GM19239 (cell line): Measurements from ENCODE around the gene BARX2.

Experiments
- DNase-seq: peaks from one replicate; pipeline ENCODE4 v3.0.0; 2011; ENCODE audit warnings: low spot score; ENCODE audit not compliant: insufficient read length
- FAIRE-seq: peaks from 2 replicates; lab custom pipeline; 2011; peaks lifted over from hg19 to GRCh38; lab: Jason Lieb, UNC

BARX2 gene

DNA sequence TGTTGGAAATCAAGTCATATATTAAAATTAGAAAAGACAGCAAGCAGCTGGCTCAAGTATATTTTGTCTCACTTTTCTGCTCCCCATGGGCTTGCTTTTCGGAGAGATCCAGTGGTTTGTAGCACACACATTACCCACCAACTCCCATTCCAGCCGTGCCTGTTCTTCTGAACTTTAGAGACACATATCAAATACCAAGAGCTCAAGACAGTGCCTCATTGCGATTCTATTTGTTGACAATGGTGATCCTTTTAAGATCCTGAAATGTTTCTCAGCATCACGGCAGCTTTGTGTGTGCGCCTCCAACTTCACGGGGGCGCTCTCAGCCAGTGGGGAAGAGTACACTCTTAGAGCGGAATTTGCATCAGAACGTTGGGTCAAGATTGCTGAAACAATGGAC, 52.9 kb downstream of the BARX2 start:
- FAIRE-seq (no peak), DNase-seq (no peak)

DNA sequence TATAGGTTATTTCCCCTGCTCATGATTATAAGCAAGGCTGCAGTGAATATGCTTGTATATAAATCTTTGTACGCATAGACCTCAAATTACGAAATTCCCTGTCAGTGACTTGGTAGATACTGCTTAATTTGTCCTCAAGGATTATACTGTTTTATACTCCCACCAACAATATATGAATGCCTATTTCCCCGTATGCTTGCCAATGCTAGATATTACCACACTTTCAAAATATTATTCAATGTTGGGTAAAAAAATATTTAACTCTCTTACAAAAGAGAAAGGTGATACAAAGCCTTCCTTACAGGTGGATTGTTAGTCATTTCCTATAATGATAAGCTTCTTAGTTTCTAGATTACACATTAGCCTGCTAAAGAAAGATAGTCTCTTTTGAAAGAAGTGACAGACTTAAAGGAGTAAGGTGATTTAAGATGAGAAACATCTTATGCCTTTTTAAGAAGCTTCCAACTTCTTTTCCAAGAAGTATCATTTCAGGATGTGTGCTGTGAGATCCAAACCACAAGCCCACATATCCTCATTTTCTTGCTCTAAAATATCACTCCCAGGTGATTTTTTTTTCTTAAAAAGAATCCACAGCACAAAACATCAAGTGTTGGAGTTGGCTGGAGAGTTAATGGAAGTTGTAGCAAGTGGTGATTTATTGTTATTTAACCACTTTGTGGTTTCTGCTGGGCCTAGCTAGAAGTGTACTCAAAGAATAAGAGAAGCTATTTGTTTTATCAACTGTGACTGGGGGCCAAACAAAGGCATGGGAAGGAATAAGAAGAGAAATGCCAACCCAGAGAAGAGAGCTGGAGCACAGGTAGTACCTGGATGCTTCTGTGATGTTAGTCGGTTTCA, 59.2 kb downstream of the BARX2 start:
- FAIRE-seq, result no peak
- no peak for DNase-seq

DNA sequence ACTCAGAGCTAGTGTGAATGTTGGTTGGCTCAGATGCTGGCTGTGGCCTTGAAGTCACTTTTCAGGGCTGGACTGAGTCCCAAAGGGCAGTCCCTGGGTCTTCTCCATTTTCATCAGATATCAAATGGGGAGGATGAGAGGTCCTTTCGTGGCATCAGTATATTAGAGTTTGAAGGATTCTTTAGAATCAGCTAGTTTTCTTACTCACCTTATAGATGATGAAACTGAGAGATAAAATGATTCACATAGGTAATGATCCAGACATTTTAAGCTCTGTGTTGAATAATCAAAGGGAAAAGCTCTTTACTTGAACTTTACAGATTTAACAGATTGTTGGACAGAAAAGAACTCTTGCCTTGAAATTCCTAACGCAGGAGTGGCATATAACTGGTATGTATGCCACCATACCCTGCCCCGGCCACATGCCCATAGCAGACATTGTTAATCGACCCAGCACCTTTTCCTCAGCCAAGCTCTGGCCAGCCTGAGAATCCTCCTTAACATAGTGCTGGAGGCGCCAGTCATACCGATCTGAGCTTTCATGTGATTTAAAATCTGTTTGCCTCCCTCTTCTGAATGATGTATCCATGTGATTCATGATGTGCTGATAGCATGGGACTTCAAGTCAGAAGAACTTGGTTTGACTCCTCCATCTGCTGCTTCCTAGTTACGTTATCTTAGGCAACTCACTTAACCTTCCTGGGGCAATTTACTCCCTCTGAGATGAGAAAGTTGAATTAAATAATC, 60.0 kb downstream of the BARX2 start:
- FAIRE-seq, result no peak
- no peak for DNase-seq

DNA sequence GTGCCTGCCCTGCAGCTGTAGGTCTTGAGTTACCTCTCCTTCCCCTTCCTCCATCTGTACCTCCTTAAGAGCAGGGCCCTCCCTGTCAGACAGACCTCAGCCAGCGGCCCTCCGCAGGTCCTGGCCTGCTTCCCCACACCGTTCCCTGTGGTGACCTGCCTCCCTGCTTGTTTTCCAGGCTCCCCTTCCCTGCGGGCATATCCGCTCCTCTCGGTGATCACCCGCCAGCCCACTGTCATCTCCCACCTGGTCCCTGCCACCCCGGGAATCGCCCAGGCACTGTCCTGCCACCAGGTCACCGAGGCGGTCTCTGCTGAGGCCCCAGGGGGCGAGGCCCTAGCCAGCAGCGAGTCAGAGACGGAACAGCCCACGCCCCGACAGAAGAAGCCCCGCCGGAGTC, 60.9 kb downstream of the BARX2 start:
- FAIRE-seq (no peak), DNase-seq (no peak)

DNA sequence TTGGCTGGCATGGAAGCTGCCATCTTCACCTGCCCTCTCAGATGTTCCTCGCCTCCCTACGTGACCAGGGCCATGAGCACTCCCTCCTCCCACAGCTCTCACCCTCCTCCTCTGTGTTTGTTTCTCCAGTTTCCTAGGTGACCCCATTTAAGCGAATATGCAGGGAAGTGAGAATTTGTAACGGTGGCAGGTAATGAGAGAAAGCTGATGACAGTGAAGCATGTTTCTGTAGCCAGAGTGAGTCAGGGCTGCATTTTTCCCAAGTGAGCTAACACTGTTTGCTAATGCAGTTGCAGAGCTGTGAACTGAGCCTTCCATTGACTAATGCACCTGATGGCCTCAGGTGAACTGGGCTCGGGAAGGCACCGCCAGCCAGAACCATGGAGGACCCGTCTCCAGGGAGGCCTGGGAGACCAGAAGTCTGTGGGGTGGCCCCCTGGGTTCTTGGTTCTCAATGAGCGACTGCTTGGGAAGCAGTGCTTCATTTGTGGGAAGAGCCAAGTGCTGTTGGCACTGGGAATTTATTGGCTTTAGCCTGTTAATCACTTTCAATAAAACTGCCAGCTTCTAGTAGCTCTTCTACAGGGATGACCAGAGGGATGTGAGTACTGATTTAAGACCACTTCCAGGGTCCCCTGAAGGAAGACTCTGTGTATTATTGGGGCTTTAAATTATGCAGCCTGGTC, 64.5 kb downstream of the BARX2 start:
- DNase-seq, result no peak
- FAIRE-seq, result no peak

DNA sequence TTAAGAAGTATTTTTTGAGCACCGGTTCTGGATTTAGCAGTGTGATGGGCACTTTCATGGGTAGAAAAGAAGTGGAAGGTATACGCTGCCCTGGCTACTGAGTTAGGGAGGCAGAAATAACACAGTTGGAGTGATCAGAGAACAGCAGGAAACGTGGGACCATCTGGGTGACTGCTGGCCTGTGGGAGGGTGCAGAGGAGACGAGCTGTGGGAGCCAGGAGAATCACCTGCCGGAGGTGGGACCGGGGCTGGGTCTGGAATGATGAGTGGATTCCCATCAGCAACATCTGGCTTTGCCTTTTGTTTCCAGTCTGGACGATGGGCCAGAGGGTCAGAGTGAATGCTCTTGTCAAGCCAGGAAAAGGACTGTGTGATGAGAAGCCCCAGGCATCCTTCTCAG, 66.5 kb downstream of the BARX2 start:
- FAIRE-seq (no peak), DNase-seq (no peak)

DNA sequence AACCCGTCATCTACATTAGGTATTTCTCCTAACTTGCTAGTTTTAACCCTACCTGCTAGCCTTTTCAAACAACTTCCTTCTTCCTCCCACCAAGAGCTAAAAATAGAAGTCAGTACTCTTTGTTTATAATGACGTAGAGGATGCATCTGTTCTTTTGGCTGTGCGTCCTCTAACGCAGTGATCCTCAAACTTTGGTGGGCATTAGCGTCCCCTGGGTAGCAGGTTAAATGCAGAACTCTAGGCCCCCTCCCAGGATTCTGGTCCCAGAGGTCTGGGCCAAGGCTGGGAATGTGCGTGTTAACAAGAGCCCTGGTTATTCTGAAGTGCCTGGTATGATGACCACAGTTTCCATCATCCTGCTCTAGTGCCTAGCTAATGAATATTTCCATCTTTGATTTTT, 67.6 kb downstream of the BARX2 start:
- DNase-seq, result no peak
- no peak for FAIRE-seq

DNA sequence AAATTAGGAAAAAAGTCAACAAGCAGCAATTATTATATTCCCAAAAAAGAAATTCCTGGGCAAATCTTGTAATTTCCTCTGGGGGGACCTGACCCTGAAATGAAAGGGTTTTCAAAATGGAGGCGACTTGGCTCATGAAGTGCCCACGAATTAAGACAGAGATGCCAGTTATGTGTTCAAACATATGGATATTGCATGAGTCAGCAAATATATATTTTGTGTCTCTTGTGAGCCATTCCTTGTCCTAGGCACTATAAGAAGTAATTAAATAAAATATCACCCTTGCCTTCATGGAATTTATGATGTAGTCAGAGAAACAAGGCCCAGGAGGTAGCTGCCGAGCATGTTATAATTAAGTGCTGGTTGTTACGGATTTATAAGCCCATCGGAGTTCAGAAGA, 68.6 kb downstream of the BARX2 start:
- FAIRE-seq (no peak), DNase-seq (no peak)

DNA sequence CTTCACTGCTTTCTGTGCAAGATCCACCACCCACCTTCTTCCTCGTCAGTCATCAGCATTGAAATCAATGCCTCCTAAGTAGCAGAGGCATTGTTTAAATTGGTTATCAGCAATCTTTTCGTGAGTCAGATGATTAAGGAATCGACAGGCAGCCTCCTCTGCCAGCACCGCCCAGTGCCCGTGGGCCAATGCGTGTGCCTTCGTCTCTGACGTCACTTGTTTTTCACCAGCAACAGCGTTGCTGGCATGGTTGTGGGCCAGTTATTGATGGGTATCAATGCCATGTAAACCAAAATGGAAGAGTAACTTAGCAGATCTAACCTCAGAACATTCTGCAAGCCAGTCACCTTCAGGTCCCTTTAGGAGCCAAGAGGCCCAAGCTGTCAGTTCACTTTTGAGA, 69.6 kb downstream of the BARX2 start:
- FAIRE-seq, result no peak
- no peak for DNase-seq

DNA sequence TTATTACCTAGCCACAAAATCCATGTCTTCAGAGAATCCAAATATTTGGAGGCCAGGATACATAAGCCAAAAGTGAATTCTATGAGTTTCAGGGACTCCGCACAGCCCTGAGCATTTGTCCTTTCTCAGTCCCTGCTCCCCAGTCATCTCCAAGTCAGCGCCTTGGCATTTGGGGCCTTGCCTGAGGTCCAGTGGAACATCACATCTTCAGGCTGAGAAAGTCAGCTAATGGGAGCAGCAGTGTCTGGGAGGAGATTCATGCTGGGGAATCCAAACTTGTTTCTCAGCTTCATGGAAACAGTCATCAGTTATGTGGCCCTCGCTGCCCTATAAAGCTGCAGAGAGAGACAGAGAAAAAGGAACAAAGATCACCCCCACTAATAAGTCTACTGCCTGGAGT, 70.9 kb downstream of the BARX2 start:
- DNase-seq (no peak), FAIRE-seq (no peak)

DNA sequence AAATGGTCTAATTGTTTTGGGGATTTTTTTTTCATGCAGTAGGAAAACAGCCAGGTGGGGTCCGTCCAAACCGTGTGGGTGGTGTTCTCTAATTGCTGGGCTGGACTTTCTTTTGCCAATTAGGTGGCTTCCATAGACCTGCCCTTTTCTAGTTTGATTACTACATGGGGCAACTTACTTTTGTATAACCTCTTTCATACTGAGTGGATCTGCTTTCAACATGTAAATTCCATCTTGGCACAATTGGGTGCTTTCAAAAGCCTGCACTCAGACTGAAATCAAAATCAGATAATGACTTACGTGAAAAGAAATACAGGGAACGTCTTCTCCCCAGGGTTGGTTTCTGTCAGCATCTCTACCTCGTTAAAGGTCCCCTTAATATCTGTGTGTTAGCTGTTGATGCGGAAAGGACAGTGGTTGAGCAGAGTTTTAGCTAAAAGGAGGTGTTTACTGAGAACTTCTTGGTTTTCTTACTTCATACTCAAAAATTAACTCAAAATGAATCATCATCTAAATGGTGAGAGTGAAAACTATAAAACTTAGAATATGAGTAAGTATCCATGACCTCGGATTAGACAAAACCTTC, 72.1 kb downstream of the BARX2 start:
- no peak for DNase-seq
- no peak for FAIRE-seq

DNA sequence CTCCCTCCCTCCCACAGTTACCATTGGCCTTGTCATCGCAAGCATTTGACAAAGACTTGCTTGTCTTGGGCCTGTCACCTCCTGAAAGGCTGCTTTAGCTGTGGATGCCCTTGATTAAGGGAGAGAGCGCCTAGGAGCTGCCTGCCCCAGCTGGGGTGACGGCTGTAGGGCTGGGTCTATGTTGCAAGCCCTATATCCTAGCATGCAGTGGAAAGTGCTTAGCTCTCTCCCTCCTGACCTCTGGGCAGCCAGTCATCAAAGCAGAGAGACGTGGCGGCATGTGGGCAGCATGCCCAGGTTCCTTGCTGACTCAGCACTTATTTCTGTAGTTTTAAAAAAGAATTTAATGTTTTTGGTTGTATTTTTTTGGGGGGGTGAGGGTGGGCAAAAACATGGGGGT, 75.9 kb downstream of the BARX2 start:
- FAIRE-seq, result no peak
- no peak for DNase-seq

DNA sequence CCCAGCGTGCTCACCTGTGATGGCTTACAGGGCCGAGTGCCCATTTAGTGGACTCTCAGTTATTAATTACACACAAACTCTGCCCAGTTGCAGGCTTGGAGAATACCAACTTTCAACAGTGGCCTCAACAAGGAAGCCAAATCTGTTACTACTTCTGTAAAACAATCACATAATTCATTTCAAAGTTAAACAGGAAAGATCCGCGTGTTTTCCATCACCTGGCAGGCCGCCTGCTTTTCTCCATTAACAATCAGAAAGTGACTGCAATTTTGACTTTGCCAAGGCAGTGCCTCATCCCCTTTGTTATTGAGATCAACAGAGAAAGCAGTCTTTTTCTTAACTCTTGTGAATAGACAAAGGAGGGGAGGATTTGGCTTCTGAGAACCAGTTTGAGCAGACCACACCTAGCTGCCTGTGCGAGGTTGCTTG, 77.7 kb downstream of the BARX2 start:
- FAIRE-seq, result no peak

DNA sequence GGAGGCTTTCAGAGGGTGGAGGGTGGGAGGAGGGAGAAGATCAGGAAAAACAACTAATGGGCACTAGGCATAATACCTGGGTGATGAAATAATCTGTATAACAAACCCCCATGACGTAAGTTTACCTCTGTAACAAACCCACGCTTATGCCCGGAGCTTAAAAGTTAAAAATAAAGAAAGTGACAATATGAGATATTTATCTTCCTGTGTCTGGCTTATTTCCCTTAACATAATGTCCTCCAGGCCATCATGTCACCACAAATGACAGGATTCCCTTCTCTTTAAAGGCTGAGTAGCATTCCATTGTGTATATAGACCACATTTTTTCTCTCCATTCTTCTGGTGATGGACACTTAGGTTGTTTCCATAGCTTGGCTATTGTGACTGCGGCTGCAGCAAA, 79.5 kb downstream of the BARX2 start:
- DNase-seq, result no peak
- FAIRE-seq, result no peak

More for the DNA sequence above, 77.7 kb downstream of the BARX2 start:
- no peak for DNase-seq

DNA sequence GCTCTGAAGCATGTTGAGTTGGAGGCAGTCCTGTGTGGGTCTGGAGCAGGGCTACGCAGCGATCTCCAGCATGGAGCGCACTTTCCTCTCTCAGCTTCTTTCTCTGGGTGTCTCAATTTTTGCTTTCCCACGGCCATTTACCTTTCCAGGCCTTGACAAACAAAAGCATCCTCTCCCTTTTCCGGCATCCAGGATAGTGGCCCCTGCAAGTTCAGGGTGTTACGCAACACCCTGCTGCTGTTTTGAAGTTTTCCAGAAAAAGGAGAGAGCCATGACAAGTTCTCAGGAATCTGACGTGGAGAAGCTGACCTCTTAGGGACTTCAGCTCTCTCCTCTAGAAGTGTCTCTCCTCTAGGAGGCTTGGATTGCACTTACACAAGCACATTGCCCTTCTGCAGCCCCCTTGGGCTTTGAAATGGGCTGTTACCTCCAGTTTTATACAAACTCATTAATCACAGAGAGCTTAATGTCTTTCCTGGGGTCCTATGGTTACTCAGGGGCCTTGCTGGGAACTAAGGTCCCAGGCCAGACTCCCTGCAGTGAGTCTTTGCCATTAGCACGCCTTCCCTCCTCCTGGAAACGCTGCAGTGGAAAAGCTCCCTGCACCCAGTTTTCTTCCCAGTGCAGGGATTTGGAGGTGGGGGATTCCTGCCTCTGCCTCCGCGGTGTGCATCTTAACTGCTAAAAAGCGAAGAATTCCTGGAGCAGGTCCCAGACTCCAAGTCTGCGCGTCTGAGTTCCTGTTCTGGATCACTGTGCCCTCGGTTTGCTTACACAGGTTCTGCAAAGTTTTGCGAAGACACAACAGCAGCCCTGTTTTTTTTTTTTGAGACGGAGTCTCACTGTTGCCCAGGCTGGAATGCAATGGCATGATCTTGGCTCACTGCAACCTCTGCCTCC, 80.4 kb downstream of the BARX2 start:
- FAIRE-seq, result no peak
- DNase-seq, result no peak

DNA sequence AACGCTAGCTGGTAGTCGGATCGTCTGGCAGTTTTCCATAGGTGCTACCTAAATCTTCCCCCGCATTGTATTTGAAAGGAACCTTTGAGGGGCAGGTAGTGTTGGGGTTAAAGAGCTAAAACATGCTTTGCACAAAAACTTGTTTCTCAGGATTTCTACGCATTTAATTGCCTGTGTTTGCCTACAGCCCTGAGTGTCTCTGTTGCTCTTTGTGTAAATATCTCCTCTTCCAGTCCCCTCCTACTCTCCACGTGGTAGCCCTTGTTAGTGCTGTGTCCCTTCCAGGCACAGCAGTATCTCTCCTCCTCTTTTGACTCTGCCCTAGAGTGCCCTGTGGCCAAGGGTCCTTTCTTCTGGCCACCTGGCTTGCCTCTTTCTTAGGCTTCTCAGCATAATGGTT, 81.7 kb downstream of the BARX2 start:
- no peak for DNase-seq

DNA sequence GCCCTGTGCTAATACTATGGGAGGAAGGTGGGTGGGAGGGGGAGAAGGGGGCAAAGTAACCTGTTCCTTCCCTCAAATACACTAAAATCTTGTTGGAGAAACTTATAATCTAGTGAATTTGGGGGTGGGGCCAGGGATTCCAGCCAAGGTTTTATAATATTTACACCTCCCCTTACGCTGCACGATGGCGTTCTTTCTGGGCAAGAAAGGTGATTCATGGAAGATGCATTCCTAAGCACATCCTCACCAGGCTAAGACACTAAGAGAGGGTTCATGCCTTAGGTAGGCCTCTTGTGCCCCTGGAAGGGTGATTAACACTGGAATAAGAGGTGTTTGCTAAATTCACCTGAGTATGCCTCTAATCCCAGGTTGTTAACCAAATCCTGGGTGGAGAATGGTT, 82.6 kb downstream of the BARX2 start:
- FAIRE-seq (no peak), DNase-seq (no peak)

More for the DNA sequence above, 81.7 kb downstream of the BARX2 start:
- no peak for FAIRE-seq

DNA sequence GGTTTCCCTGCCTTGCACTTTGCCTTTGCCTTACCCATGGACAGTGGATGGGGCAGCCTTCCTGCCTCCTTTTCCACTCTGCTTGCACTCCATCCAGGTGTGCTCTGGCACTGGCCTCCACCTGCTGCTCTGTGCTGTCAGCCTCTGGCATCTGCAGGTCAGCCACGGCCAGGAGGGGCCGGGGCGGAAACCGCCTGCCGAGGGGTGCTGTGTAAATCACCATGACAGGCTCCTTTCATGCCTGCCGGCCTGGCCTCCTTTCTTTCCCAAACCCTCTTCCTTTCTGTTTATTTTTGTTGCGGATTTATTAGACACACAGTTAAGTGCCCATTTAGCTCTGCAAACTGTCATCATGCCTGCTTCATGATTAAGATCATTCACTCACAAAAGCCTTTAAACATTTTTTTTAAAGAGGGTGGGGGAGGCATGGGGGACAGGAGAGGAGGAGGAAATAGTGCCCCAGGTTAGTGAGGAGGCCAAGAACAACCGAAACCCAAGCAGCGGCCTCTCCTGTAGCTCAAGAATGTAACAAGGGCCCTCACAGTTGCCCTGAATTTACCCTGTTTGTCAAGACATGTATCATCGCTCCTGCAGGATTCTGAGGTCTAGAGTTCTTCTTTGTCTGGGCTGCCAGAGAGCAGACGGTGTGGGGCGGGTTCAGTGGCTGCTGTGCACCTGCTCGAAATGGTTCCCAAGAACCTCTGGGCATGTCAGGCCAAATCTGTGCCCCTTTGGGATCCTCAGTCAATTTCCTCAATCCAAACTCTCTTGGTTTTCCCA, 83.3 kb downstream of the BARX2 start:
- FAIRE-seq (no peak), DNase-seq (no peak)

DNA sequence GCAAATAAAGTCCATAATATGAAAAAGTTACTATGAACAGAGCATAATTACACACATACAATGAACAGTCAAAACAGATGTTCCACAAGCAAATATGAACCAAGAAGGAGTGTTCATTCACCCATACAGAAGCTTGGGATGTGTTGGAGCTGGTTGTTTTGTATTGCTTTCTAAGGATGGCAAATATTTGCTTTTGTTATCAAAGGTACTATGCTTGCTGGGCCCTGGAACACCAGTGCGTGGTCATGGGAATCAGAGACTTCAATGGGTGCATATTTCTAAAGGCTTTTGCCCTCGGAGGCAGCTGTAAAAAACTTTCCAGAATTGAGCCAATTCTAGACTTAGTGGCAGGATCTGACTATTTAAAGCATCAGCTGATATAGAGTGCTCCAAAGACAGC, 85.1 kb downstream of the BARX2 start:
- FAIRE-seq (no peak), DNase-seq (no peak)
